OCI-LY1 (cell line): ENCODE measurements around the gene IL4R.

Experiments used
- H2AFZ ChIP-seq: fragments of 200-600 bp; sonication (generic), shearing (Covaris generic); 2 replicates; pipeline ENCODE4 v1.6.0; 2014; ENCODE audit warnings: antibody characterized with exemption, mild to moderate bottlenecking, low read length
- H3F3A ChIP-seq: fragments of 200-600 bp; sonication (generic), shearing (Covaris generic); 2 replicates; pipeline ENCODE4 v1.6.0; 2014; ENCODE audit warnings: mild to moderate bottlenecking, antibody characterized with exemption, low read length, moderate library complexity; ENCODE audit not compliant: insufficient read depth
- H3K27ac ChIP-seq: fragments of 200-600 bp; sonication (generic); 2 replicates; pipeline ENCODE4 v1.5.1; 2014; ENCODE audit warnings: low read length, mixed run types, mild to moderate bottlenecking, low read depth; ENCODE audit not compliant: poor library complexity, severe bottlenecking
- H3K27me3 ChIP-seq: fragments of 200-600 bp; sonication (generic); 2 replicates; pipeline ENCODE4 v1.6.0; 2014; ENCODE audit warnings: antibody characterized with exemption, mild to moderate bottlenecking, low read length, moderate library complexity; ENCODE audit not compliant: insufficient read depth
- H3K36me3 ChIP-seq: fragments of 200-600 bp; sonication (generic); 2 replicates; pipeline ENCODE4 v1.6.1; 2014; ENCODE audit warnings: mild to moderate bottlenecking, antibody characterized with exemption, low read length, moderate library complexity, mixed read lengths; ENCODE audit not compliant: insufficient read depth
- H3K4me1 ChIP-seq: fragments of 200-600 bp; sonication (generic); 2 replicates; pipeline ENCODE4 v1.5.1; 2014; ENCODE audit warnings: mild to moderate bottlenecking, low read length, moderate library complexity; ENCODE audit not compliant: insufficient read depth, severe bottlenecking
- H3K4me2 ChIP-seq: fragments of 200-600 bp; sonication (generic), shearing (Covaris generic); 2 replicates; pipeline ENCODE4 v1.6.1; 2014; ENCODE audit warnings: low read length
- H3K4me3 ChIP-seq: fragments of 200-600 bp; sonication (generic); 2 replicates; pipeline ENCODE4 v1.5.1; 2014; ENCODE audit warnings: low read length, low read depth, mild to moderate bottlenecking, mixed read lengths; ENCODE audit not compliant: poor library complexity, severe bottlenecking
- H3K79me2 ChIP-seq: fragments of 200-600 bp; shearing (Covaris generic); 2 replicates; pipeline ENCODE4 v1.6.1; 2016; ENCODE audit warnings: mixed run types, low read length, mixed read lengths; ENCODE audit not compliant: insufficient read depth
- H3K9ac ChIP-seq: fragments of 200-600 bp; sonication (generic), shearing (Covaris generic); 2 replicates; pipeline ENCODE4 v1.6.1; 2014; ENCODE audit warnings: mild to moderate bottlenecking, low read length, mixed read lengths
- H3K9me2 ChIP-seq: fragments of 200-600 bp; sonication (generic), shearing (Covaris generic); 2 replicates; pipeline ENCODE4 v1.6.1; 2014; ENCODE audit warnings: low read depth, mild to moderate bottlenecking, low read length, mixed read lengths
- H3K9me3 ChIP-seq: fragments of 200-600 bp; shearing (Covaris generic); 2 replicates; pipeline ENCODE4 v1.6.1; 2014; ENCODE audit warnings: low read length, mixed read lengths
- H4K20me1 ChIP-seq: fragments of 200-600 bp; sonication (generic), shearing (Covaris generic); 2 replicates; pipeline ENCODE4 v1.6.0; 2016; ENCODE audit warnings: mild to moderate bottlenecking, low read length; ENCODE audit not compliant: insufficient read depth
- CTCF ChIP-seq: fragments of 200-600 bp; sonication (generic), shearing (Covaris generic); IDR thresholded peaks from 2 replicates; pipeline ENCODE4 v1.5.1; 2017; ENCODE audit warnings: mild to moderate bottlenecking, antibody characterized with exemption, low read length, moderate library complexity, mixed read lengths
- EZH2 ChIP-seq: fragments of 200-600 bp; sonication (generic), shearing (Covaris generic); IDR thresholded peaks from 2 replicates; pipeline ENCODE4 v1.8.0; 2017; ENCODE audit warnings: borderline replicate concordance, mixed run types, mild to moderate bottlenecking, antibody characterized with exemption, low read length, moderate library complexity, mixed read lengths

Gene IL4R

GRCh38 chr16:27304881-27305745, 8.7 kb upstream of the IL4R start:
- Histone ChIP-seq H3K4me3 (no peak overlapping the region), H3K9me3 (peaks cover 9% of the 10 kb centered on the region), H3K4me2 (no peak overlapping the region), H3K4me1 (peaks cover 29% of the 10 kb centered on the region), H3K79me2 (no peaks in the 10 kb centered on the region), H3K9ac (no peak overlapping the region), H3K36me3 (no peaks in the 10 kb centered on the region), H4K20me1 (no peaks in the 10 kb centered on the region), H3K27ac (no peak overlapping the region), H3F3A (0 out of 2 replicates have a peak, but pooled peaks cover 4% of the 10 kb centered on the region), H2AFZ (no peak overlapping the region), H3K9me2 (no peaks in the 10 kb centered on the region), H3K27me3 (no peaks in the 10 kb centered on the region)
- no peak for TF ChIP-seq EZH2
- no peak for TF ChIP-seq CTCF

- peaks cover 9% of the 10 kb centered on the region for H3K9me3 ChIP-seq
- H4K20me1 ChIP-seq: no peaks in the 10 kb centered on the region
- no peaks in the 10 kb centered on the region for H3K9me2 ChIP-seq
- H3K27ac ChIP-seq: no peak overlapping the region
- H3F3A ChIP-seq: 0 out of 2 replicates have a peak, but pooled peaks cover 4% of the 10 kb centered on the region
- no peaks in the 10 kb centered on the region for H3K27me3 ChIP-seq
- TF ChIP-seq CTCF: no peak
- no peak for TF ChIP-seq EZH2
- H3K4me3 ChIP-seq: no peak overlapping the region
- H3K79me2 ChIP-seq: no peaks in the 10 kb centered on the region
- peaks cover 21% of the 10 kb centered on the region for H3K4me1 ChIP-seq
- H3K4me2 ChIP-seq: no peak overlapping the region
- no peaks in the 10 kb centered on the region for H3K36me3 ChIP-seq
- no peak overlapping the region for H3K9ac ChIP-seq
- no peak overlapping the region for H2AFZ ChIP-seq
Observed at GRCh38 chr16:27305839-27306442, 7.8 kb upstream of the IL4R start.

GRCh38 chr16:27308792-27309191, 5.0 kb upstream of the IL4R start:
- Histone ChIP-seq H3K79me2 (no peaks in the 10 kb centered on the region), H3K4me2 (no peak overlapping the region), H3K9me2 (no peaks in the 10 kb centered on the region), H3K9me3 (peaks cover 9% of the 10 kb centered on the region), H3K27ac (no peak overlapping the region), H4K20me1 (no peaks in the 10 kb centered on the region), H3F3A (no peaks in the 10 kb centered on the region; the same call in 1 of the 2 replicates), H3K4me3 (no peak overlapping the region), H3K36me3 (no peaks in the 10 kb centered on the region), H3K9ac (no peak overlapping the region), H3K27me3 (no peaks in the 10 kb centered on the region), H2AFZ (no peak overlapping the region), H3K4me1 (peaks cover 10% of the 10 kb centered on the region)
- no peak for TF ChIP-seq EZH2
- no peak for TF ChIP-seq CTCF
